GM10266 (cell line): ENCODE data around the gene STRBP.

ENCODE experiments used
- DNase-seq: peaks from one replicate; pipeline ENCODE4 v3.0.0; 2012; ENCODE audit errors: extremely low spot score
- TF ChIP-seq, protein P1 (sequence below): IDR thresholded peaks from 2 replicates; pipeline ENCODE4 v1.5.1; 2012; ENCODE audit warnings: mild to moderate bottlenecking, low read depth; ENCODE audit not compliant: control insufficient read depth, insufficient read depth; ENCODE audit errors: missing control alignments

STRBP gene

DNA sequence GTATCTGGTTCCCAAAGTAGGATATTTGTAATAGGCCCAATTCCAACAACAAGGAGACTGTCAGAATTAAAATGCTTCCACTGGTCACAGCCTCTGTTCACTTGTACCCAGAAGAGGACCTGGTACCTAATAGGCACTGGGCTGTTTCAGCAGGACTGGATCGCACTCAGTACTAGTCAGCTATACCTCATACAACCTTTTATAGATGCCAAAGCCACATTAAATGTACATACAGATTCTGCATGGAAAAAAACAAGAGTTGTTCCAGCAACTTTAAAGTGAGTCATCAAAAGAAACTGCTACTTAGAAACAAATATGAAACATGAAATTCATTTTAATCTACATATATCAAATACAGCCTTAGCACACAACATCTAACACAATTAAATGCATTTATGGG, 147.4 kb downstream of the STRBP start:
- TF ChIP-seq, protein P1, sequence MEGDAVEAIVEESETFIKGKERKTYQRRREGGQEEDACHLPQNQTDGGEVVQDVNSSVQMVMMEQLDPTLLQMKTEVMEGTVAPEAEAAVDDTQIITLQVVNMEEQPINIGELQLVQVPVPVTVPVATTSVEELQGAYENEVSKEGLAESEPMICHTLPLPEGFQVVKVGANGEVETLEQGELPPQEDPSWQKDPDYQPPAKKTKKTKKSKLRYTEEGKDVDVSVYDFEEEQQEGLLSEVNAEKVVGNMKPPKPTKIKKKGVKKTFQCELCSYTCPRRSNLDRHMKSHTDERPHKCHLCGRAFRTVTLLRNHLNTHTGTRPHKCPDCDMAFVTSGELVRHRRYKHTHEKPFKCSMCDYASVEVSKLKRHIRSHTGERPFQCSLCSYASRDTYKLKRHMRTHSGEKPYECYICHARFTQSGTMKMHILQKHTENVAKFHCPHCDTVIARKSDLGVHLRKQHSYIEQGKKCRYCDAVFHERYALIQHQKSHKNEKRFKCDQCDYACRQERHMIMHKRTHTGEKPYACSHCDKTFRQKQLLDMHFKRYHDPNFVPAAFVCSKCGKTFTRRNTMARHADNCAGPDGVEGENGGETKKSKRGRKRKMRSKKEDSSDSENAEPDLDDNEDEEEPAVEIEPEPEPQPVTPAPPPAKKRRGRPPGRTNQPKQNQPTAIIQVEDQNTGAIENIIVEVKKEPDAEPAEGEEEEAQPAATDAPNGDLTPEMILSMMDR, result no peak
- DNase-seq, result no peak

GRCh38 chr9:123120131-123120530, 148.3 kb downstream of the STRBP start:
- TF ChIP-seq, protein P1, result no peak
- DNase-seq, result no peak

GRCh38 chr9:123119566-123119965, 148.8 kb downstream of the STRBP start:
- DNase-seq, result no peak
- TF ChIP-seq, protein P1, result no peak

DNA sequence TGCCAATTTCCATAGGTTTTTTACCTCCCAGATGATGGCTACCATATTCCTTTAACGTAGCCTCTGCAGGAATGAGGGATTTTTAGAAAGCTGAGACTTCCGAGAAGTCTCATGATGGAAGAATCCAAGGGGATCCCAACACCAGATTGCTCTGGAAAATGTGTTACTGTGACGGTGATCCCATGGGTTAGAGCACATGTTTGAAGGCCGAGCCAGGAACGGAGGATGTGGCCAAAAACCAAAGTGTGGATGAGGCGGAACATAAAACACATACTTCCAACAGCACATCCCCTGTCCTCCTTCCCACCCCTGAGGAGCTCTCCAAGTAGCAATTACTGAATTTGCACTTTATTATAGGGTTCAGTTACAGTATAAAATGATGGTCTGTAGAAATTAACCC, 152.3 kb downstream of the STRBP start:
- no peak for DNase-seq
- TF ChIP-seq, protein P1, result no peak

DNA sequence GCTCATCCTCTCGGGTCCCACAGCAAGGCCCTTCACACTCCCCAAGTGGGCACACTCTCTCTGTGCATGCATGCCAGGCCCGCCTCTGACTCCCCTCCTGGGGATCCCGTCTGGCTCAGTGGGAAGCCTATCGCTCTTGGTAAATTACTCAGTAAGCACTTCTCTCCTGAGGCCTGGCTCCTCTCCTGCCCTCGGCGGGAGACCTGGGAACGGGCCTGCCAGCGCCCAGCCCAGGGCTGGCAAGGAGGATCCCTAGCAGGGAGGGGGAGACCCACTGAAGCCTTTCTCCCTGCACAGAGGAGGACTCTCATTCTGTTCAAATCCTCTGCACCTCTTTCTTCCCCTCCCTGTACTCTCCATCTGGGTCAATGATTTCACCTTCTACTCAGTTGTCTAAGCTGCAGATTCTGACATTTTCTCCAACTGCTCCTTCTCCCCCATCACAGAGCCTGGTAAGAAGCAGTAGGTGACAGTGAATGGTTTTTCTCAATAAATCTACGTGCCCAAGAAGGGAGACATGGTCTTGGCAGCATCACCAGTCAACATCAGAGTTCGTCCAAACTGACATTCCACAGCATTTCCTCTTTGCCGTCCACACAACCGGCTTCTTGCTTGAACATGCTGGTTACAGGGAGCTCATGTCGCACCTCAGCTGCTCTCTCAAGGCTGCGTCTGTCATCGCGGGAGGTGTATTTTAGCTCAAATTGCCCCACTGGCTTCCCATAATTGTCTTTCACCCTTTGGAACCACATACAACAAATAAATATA, 153.1 kb downstream of the STRBP start:
- no peak for DNase-seq
- TF ChIP-seq, protein P1, result no peak

GRCh38 chr9:123113185-123113584, 155.2 kb downstream of the STRBP start:
- TF ChIP-seq, protein P1, result no peak
- no peak for DNase-seq
